Endothelial cell of umbilical vein (primary cell): Measurements from ENCODE around the gene CDKN2B-AS1. TPM values are rescaled to one million over a fixed set of nuclear protein-coding genes. Genes with fewer than 3 reads are reported as not detected.
A peak's percentile ranks its signal among the peaks of the same experiment; 100 is the strongest.

Experiments used
- BruUV-seq: library from RNA; stranded (reverse); fragments of 400-500 nt; replicated peaks from 2 replicates; lab custom pipeline; 2021; lab: Mats Ljungman, UMichigan
- CTCF ChIA-PET: fragments of 300-600, 350-600 bp; sonication (Branson Sonifier 250); formaldehyde crosslinking; loops from one replicate; lab custom pipeline; 2021; ENCODE audit warnings: antibody characterized with exemption, inconsistent platforms; lab: Charles Lee
- POLR2A ChIA-PET: fragments of 300-600, 350-600 bp; sonication (Branson Sonifier 250); formaldehyde crosslinking; loops from one replicate; lab custom pipeline; 2021; ENCODE audit warnings: antibody characterized with exemption, inconsistent platforms; lab: Charles Lee
- DNase-seq: peaks from one replicate; pipeline ENCODE4 v3.0.0-alpha.2; 2011; ENCODE audit warnings: low read depth, low spot score
- FAIRE-seq: peaks from 2 replicates; lab custom pipeline; 2011; peaks lifted over from hg19 to GRCh38; lab: Jason Lieb, UNC
- H2AFZ ChIP-seq: 2 replicates; pipeline ENCODE4 v1.6.0; 2012; ENCODE audit warnings: low read depth, low read length, control low read depth, inconsistent platforms
- H3K27ac ChIP-seq: 2 replicates; pipeline ENCODE4 v1.5.1; 2011; ENCODE audit warnings: low read depth, mild to moderate bottlenecking, control low read depth, low read length, moderate library complexity; ENCODE audit not compliant: insufficient read depth
- H3K27me3 ChIP-seq, 2 experiments: 2 replicates each; pipeline versions ENCODE4 v1.6.0 to v1.6.1; 2011; ENCODE audit warnings: low read length in 2 of 2, mixed read lengths in 1 of 2; ENCODE audit not compliant: control insufficient read depth in 2 of 2, insufficient read depth in 2 of 2
- H3K36me3 ChIP-seq, 2 experiments: 2 replicates in 1 of 2; 3 replicates in 1 of 2; pipeline ENCODE4 v1.5.1; 2011; ENCODE audit warnings: low read length in 2 of 2, mild to moderate bottlenecking in 1 of 2, moderate library complexity in 1 of 2; ENCODE audit not compliant: control insufficient read depth in 2 of 2, insufficient read depth in 2 of 2; ENCODE audit errors: extremely low read depth in 1 of 2
- H3K4me1 ChIP-seq: 3 replicates; pipeline ENCODE4 v1.5.1; 2011; ENCODE audit warnings: mild to moderate bottlenecking, low read length; ENCODE audit not compliant: control insufficient read depth, insufficient read depth; ENCODE audit errors: extremely low read depth
- H3K4me2 ChIP-seq: 2 replicates; pipeline ENCODE4 v1.6.1; 2011; ENCODE audit warnings: low read length, control low read depth, mixed read lengths; ENCODE audit not compliant: insufficient read depth
- H3K4me3 ChIP-seq, 3 experiments: fragments of 200-600 bp in 1 of 3; sonication (generic), shearing (Covaris generic) in 1 of 3; replicated peaks in 1 of 3; 2 replicates each; pipeline ENCODE4 v1.5.1; 2011 to 2016; ENCODE audit warnings: control low read depth in 3 of 3, low read length in 3 of 3, mild to moderate bottlenecking in 2 of 3, inconsistent platforms in 1 of 3, low read depth in 1 of 3, moderate library complexity in 1 of 3; ENCODE audit not compliant: insufficient read depth in 1 of 3
- H3K79me2 ChIP-seq: 2 replicates; pipeline ENCODE4 v1.6.0; 2012; ENCODE audit warnings: low read length, inconsistent platforms; ENCODE audit not compliant: control insufficient read depth, insufficient read depth
- H3K9ac ChIP-seq: replicated peaks from 2 replicates; pipeline ENCODE3; 2011; ENCODE audit warnings: low read length, control low read depth; ENCODE audit not compliant: insufficient read depth; ENCODE audit errors: extremely low read depth
- H3K9me1 ChIP-seq: replicated peaks from 3 replicates; pipeline ENCODE4 v1.6.0; 2011; ENCODE audit warnings: mild to moderate bottlenecking, low read length; ENCODE audit not compliant: control insufficient read depth, insufficient read depth; ENCODE audit errors: extremely low read depth
- H3K9me3 ChIP-seq: replicated peaks from 2 replicates; pipeline ENCODE4 v1.5.1; 2012; ENCODE audit warnings: low read length, inconsistent platforms; ENCODE audit not compliant: control insufficient read depth, insufficient read depth
- H4K20me1 ChIP-seq: replicated peaks from 2 replicates; pipeline ENCODE3; 2011; ENCODE audit warnings: mild to moderate bottlenecking, low read length; ENCODE audit not compliant: control insufficient read depth, insufficient read depth; ENCODE audit errors: extremely low read depth
- CTCF ChIP-seq, 2 donors: IDR thresholded peaks; 1 replicate in 1 of 2; 2 replicates in 1 of 2; pipeline ENCODE4 v1.5.1; 2011; ENCODE audit warnings: low read length in 2 of 2, mild to moderate bottlenecking in 2 of 2, moderate library complexity in 2 of 2, control low read depth in 1 of 2, inconsistent platforms in 1 of 2, low read depth in 1 of 2; ENCODE audit not compliant: insufficient read depth in 1 of 2; ENCODE audit errors: extremely low read depth in 1 of 2
- EZH2 ChIP-seq: IDR thresholded peaks from 2 replicates; pipeline ENCODE4 v1.6.1; 2012; ENCODE audit warnings: borderline replicate concordance, low read depth, mild to moderate bottlenecking, moderate library complexity, low read length, inconsistent platforms; ENCODE audit not compliant: severe bottlenecking
- FOS ChIP-seq: IDR thresholded peaks from 2 replicates; pipeline ENCODE4 v1.6.1; 2011; ENCODE audit warnings: mild to moderate bottlenecking, low read length, moderate library complexity, borderline replicate concordance; ENCODE audit not compliant: insufficient read depth
- GATA2 ChIP-seq: IDR thresholded peaks from 2 replicates; pipeline ENCODE4 v1.7.0; 2011; ENCODE audit warnings: low read depth, mild to moderate bottlenecking, moderate library complexity, mixed read lengths, low read length; ENCODE audit not compliant: insufficient read length, insufficient read depth
- JUN ChIP-seq: IDR thresholded peaks from 2 replicates; pipeline ENCODE4 v1.6.1; 2011; ENCODE audit warnings: borderline replicate concordance, low read depth; ENCODE audit not compliant: insufficient read length, insufficient read depth
- MAX ChIP-seq: IDR thresholded peaks from 2 replicates; pipeline ENCODE4 v1.6.1; 2011; ENCODE audit not compliant: insufficient read depth, insufficient read length
- MYC ChIP-seq: IDR thresholded peaks from one replicate; pipeline ENCODE4 v1.6.1; 2011; ENCODE audit warnings: mild to moderate bottlenecking, low read depth, low read length
- POLR2A ChIP-seq: IDR thresholded peaks from 2 replicates; pipeline ENCODE4 v1.6.1; 2012; ENCODE audit warnings: low read depth, mild to moderate bottlenecking, control low read depth, low read length
- POLR2AphosphoS5 ChIP-seq: IDR thresholded peaks from 2 replicates; pipeline ENCODE4 v1.6.1; 2012; ENCODE audit warnings: low read depth, mild to moderate bottlenecking, control low read depth, low read length, moderate library complexity; ENCODE audit not compliant: insufficient read depth
- dilution Hi-C: fragments of 300-500 bp; cut with MboI; formaldehyde crosslinking; loops from one replicate; pipeline ENCODE4 v1.15.0; 2019; ENCODE audit warnings: low sequenced_read_pairs; ENCODE audit not compliant: extremely low pct_ligation_motif_present
- intact Hi-C: fragments of 100-400 bp; cut with micrococcal nuclease; formaldehyde crosslinking; loops from one replicate; pipeline ENCODE4 v1.10.0; 2022
- polyA plus RNA-seq, 4 experiments: library from polyadenylated mRNA; depleted of rRNA in 3 of 4; stranded (reverse) in 3 of 4; unstranded in 1 of 4; fragments of >200 nt; gene quantifications; 2 replicates each; pipeline versions ENCODE4 v1.2.1 to v1.2.3, GENCODE V29; 2011 to 2012; ENCODE audit warnings: missing spikeins in 1 of 4
- total RNA-seq: library from RNA; stranded (reverse); gene quantifications from 2 replicates; pipeline ENCODE4 v1.2.3, GENCODE V29; 2021

CDKN2B-AS1 gene
- total and polyA plus RNA-seq, 2 donors (not counting 3 experiments of a cell fraction or from before 2014, with no cell fraction given): 0.44 to 1.9 TPM

GRCh38 chr9:22009506-22009867 lies 14.9 kb downstream of the CDKN2B-AS1 start:
- BruUV-seq: no TSS peak
- Histone ChIP-seq H3K4me3 (peak overlapping the region in 2 of 3 experiments; percentile 45 to 60), H3K9ac (no peak overlapping the region), H3K9me3 (no peaks in the 10 kb centered on the region), H3K36me3 (no peaks in the 10 kb centered on the region), H3K27ac (no peak overlapping the region), H3K4me2 (peak overlapping the region; percentile 99), H2AFZ (peak overlapping the region; percentile 90), H3K79me2 (no peaks in the 10 kb centered on the region), H3K9me1 (no peaks in the 10 kb centered on the region), H3K4me1 (peaks cover 16% of the 10 kb centered on the region), H4K20me1 (no peaks in the 10 kb centered on the region), H3K27me3 (peaks cover 18 to 31% of the 10 kb centered on the region in 2 experiments)
- no peak for DNase-seq
- intact Hi-C loops: loop anchor here (1.0 to 5.0 kb wide), 9 partner anchors 14 to 438 kb away; partner anchors contain the start of gene DMRTA1
- TF ChIP-seq EZH2 (no peak), GATA2 (no peak), JUN (no peak), CTCF (IDR thresholded peaks at IDR 0.05; ENCODE audit: extremely low read depth in 1 of 2, insufficient read depth in 1 of 2, low read depth in 1 of 2, low read length in 2 of 2) (no peak), MYC (no peak), POLR2A (no peak), POLR2AphosphoS5 (no peak), MAX (no peak), FOS (no peak)
- POLR2A ChIA-PET: interaction anchor here (0.8 to 1.8 kb wide), 8 partner anchors 15 to 229 kb away, joined by 3 to 8 read pairs (median 3); partner anchors contain the start of genes CDKN2A, CDKN2B-AS1 and MTAP
- CTCF ChIA-PET: interaction anchor here (0.8 to 6.0 kb wide), 40 partner anchors 9 to 443 kb away, joined by 3 to 139 read pairs (median 9); partner anchors contain the start of genes CDKN2A and CDKN2B-AS1
- FAIRE-seq: no peak
- dilution Hi-C loops: no loop called here
